ENCODE results near the gene SCG5. TPM values are rescaled to one million over a fixed set of nuclear protein-coding genes. Genes with fewer than 3 reads are reported as not detected.

SCG5 gene
- total and polyA plus RNA-seq, 8 donors, result 13.6 to 879 (median 72.3) TPM

DNA sequence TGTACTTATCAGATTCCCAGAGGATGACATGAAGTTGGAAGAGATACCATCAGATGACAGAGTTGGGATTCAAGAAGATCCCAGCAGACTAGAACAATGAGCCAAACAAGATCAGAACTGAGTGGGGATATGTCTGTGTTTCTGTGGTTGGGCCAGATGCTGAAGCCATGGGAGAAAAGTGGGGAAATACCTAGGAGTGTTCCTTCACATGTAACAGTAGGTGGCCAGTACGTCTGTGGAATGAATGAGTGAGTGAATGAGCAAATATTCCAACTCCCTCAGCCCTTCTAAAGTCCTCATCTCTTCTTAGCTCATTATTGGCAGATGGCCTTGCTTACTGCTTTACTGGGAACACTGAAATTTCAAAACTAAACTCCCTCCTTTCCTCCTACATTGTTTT, 44.1 kb downstream of the SCG5 start:
- intact Hi-C loops (cut with DNase I), result no loop called here
- Histone ChIP-seq H3K9me3 (no peaks in the 10 kb centered on the region), H3K4me1 (no peaks in the 10 kb centered on the region), H3K4me3 (no peak overlapping the region), H3K36me3 (no peaks in the 10 kb centered on the region), H3K27ac (no peak overlapping the region), H3K27me3 (no peaks in the 10 kb centered on the region)
- ATAC-seq (peak in 1 of 4 donors; percentile 18), DNase-seq (no peak), FAIRE-seq (no peak)
- no peak for TF ChIP-seq CTCF (IDR thresholded peaks at IDR 0.05)
- 77 to 81% methylated on average over 1 of the region's 1 CpG for WGBS, 2 donors

- WGBS, 2 donors, result 85 to 90% methylated on average over 5 of the region's 5 CpGs
- Histone ChIP-seq H3K36me3 (no peaks in the 10 kb centered on the region), H3K4me1 (no peaks in the 10 kb centered on the region), H3K4me3 (no peak overlapping the region), H3K27ac (no peak overlapping the region), H3K27me3 (no peaks in the 10 kb centered on the region), H3K9me3 (no peaks in the 10 kb centered on the region)
- no peak for ATAC-seq
- FAIRE-seq, result no peak
- no peak for DNase-seq
- intact Hi-C loops (cut with DNase I), result no loop called here
- no peak for TF ChIP-seq CTCF (IDR thresholded peaks at IDR 0.05)
Measured at GRCh38 chr15:32687556-32687955, 46.0 kb downstream of the SCG5 start.

DNA sequence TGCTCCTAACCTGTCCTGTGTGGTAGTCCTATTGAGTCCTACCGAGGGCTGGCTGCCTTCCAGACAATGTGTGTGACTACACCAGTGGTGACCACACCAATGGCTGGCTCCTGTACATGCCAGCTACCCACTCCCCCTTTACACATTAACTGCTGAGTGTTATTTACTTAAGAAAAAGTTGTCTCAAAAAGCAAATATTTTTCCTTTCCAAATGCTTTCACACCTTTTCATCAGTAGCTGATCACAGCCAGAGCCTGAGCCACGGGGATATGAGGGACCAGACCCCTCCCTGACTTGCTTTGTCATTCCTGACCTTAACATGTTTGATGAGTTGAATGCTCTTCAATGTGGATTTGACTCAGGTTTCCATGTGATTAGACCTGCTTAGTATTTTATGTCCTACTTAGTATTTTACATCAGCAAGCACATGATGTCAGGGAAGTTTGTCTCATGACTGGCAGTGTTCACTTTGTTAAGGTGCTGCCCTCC, 46.7 kb downstream of the SCG5 start:
- 16 to 17% methylated on average over 2 of the region's 2 CpGs for WGBS, 2 donors
- ATAC-seq, result peak; percentile 90 to 95 (median 94)
- Histone ChIP-seq H3K36me3 (no peaks in the 10 kb centered on the region), H3K4me3 (no peak overlapping the region), H3K27me3 (no peaks in the 10 kb centered on the region), H3K9me3 (no peaks in the 10 kb centered on the region), H3K27ac (no peak overlapping the region), H3K4me1 (no peaks in the 10 kb centered on the region)
- DNase-seq, result peak; percentile 68 to 87 (median 81)
- intact Hi-C loops (cut with DNase I), result no loop called here
- FAIRE-seq, result no peak
- TF ChIP-seq CTCF (IDR thresholded peaks at IDR 0.05), result no peak

- intact Hi-C loops (cut with DNase I), result no loop called here
- no peaks in the 10 kb centered on the region for H3K9me3 ChIP-seq
- H3K4me3 ChIP-seq, result no peak overlapping the region
- H3K4me1 ChIP-seq, result peaks cover 0 to 6% (median 0%) of the 10 kb centered on the region in 3 donors
- ATAC-seq (no peak), FAIRE-seq (no peak), DNase-seq (no peak)
- WGBS, 2 donors, result 85 to 90% methylated on average over 8 of the region's 8 CpGs
- no peaks in the 10 kb centered on the region for H3K27me3 ChIP-seq
- H3K36me3 ChIP-seq, result no peaks in the 10 kb centered on the region
- TF ChIP-seq CTCF (IDR thresholded peaks at IDR 0.05), result no peak
- no peak overlapping the region for H3K27ac ChIP-seq
Measured at GRCh38 chr15:32690941-32691688, 49.6 kb downstream of the SCG5 start.

- H3K27ac ChIP-seq, result no peak overlapping the region
- H3K27me3 ChIP-seq, result no peaks in the 10 kb centered on the region
- H3K36me3 ChIP-seq, result no peaks in the 10 kb centered on the region
- 94 to 97% methylated on average over 10 of the region's 10 CpGs for WGBS, 2 donors
- intact Hi-C loops (cut with DNase I), result no loop called here
- FAIRE-seq (no peak), ATAC-seq (no peak), DNase-seq (no peak)
- H3K4me1 ChIP-seq, result peaks cover 0 to 6% (median 0%) of the 10 kb centered on the region in 3 donors
- no peaks in the 10 kb centered on the region for H3K9me3 ChIP-seq
- no peak overlapping the region for H3K4me3 ChIP-seq
- no peak for TF ChIP-seq CTCF (IDR thresholded peaks at IDR 0.05)
Measured at GRCh38 chr15:32691689-32692038, 50.2 kb downstream of the SCG5 start.

All from pancreas (tissue), 10 donors.